ENCODE measurements around the gene ZNF496. TPM values are rescaled to one million over a fixed set of nuclear protein-coding genes. Genes with fewer than 3 reads are reported as not detected.

Gene ZNF496
- total and polyA plus RNA-seq, 9 of the 15 experiments (the other 6 are each of a cell fraction or from before 2014, with no cell fraction given), result 4.3 to 54.0 (median 31.3) TPM

DNA sequence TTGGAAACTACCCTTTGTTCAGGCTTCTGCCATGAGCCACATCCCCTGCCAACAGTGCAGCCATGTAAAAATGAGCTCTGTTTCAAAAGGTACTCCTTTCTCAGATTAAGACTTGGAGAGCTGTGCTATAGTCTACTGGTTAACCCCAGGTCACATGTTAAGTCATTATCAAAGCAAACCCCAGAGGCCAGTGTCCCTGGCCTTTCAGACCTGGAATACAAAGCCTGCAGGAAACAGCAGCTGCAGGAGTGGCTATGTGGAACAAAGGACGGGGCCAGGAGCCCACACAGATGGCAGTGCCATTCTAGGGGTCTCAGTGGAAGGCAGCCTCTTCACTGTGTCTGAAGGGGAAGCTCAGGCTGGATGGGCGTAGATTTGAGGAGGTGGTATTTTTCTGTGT, 6.7 kb downstream of the ZNF496 start:
- ChIA-PET CTCF (ENCODE audit: low intra/inter-chr PET ratio) (interaction anchor here (0.7 kb wide), 1 partner anchor 36 kb away, joined by 3 read pairs; no protein-coding TSS in a partner anchor), POLR2A (interaction anchor here (0.6 to 0.9 kb wide), 3 partner anchors 14 to 1534 kb away, joined by 3 to 4 read pairs (median 3); partner anchors contain the start of gene ZNF692)
- BruUV-seq (replicated peaks), result no TSS peak
- peaks cover 6% of the 10 kb centered on the region for H3K79me2 ChIP-seq (ENCODE audit: control insufficient read depth, insufficient read depth, low read length)
- no peaks in the 10 kb centered on the region for H3K27me3 ChIP-seq (ENCODE audit: control insufficient read depth in 2 of 2, insufficient read depth in 2 of 2, low read length in 2 of 2)
- H3K27ac ChIP-seq (ENCODE audit: extremely low read depth, low read depth, low read length), result no peak overlapping the region
- H3K9me1 ChIP-seq (ENCODE audit: control insufficient read depth, insufficient read depth, low read length), result peaks cover 10% of the 10 kb centered on the region
- peaks cover 97% of the 10 kb centered on the region for H3K36me3 ChIP-seq (ENCODE audit: control insufficient read depth, insufficient read depth, low read length)
- intact Hi-C loops (cut with micrococcal nuclease), result no loop called here
- FAIRE-seq (no peak), DNase-seq (ENCODE audit: extremely low read depth in 1 of 4, low spot score in 3 of 4) (no peak), ATAC-seq (peak; percentile 42)
- no peak overlapping the region for H3K9ac ChIP-seq (ENCODE audit: insufficient read depth in 1 of 2, low read depth in 2 of 2, low read length in 2 of 2)
- 94% methylated on average over 2 of the region's 2 CpGs for WGBS (ENCODE audit: insufficient coverage, low coverage, missing lambda C conversion rate)
- H3K4me2 ChIP-seq (ENCODE audit: insufficient read depth, low read length), result no peak overlapping the region
- in situ Hi-C loops (cut with MboI), result no loop called here
- H3K4me1 ChIP-seq (replicated peaks in 1 of 2; ENCODE audit: control insufficient read depth in 2 of 2, insufficient read depth in 2 of 2, low read length in 2 of 2), result peaks cover 0 to 8% of the 10 kb centered on the region in 2 experiments; a peak in 1 of 5 replicates
- H2AFZ ChIP-seq (ENCODE audit: low read depth, low read length), result no peak overlapping the region
- no peak for TF ChIP-seq SREBF1 (IDR thresholded peaks at IDR 0.05; ENCODE audit: borderline replicate concordance, low read depth, low read length)
- TF ChIP-seq POLR2AphosphoS5 (IDR thresholded peaks at IDR 0.05; ENCODE audit: control insufficient read depth, insufficient read depth, low read depth, low read length), result 0 out of 2 replicates have a peak, but pooled peaks have one; percentile 21
- no peak overlapping the region for H3K4me3 ChIP-seq
- H4K20me1 ChIP-seq (replicated peaks; ENCODE audit: control insufficient read depth, insufficient read depth, low read length), result peaks cover 4% of the 10 kb centered on the region
- H3K9me3 ChIP-seq (replicated peaks; ENCODE audit: control insufficient read depth, insufficient read depth, low read depth, low read length), result no peaks in the 10 kb centered on the region

DNA sequence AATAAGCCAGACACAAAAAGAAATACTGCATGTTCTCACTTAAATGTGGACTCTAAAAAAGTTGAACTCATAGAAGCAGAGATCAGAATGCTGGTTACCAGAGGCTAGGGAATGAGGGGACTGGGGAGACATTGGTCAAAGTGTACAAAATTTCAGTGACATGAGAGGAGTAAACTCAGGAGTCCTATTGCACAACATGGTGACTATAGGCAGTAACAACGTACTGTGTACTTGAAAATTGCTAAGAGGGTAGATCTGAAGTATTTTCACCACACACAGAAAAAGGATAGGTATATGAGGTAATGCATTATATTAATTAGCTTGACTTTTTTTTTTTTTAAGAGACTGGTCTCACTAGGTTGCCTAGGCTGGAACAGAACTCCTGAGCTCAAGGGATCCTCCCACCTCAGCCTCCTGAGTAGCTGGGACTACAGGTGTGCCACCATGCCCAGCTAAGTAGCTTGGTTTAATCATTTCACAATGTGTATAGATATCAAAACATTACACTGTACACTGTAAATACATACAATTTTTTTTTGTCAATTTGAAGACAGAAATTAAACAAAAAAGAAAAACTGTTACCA, 7.4 kb downstream of the ZNF496 start:
- WGBS (ENCODE audit: insufficient coverage, low coverage, missing lambda C conversion rate), result 96% methylated on average over 1 of the region's 1 CpG
- Histone ChIP-seq H3K79me2 (ENCODE audit: control insufficient read depth, insufficient read depth, low read length) (peaks cover 2% of the 10 kb centered on the region; the same call in 2 of the 3 replicates), H3K9me3 (replicated peaks; ENCODE audit: control insufficient read depth, insufficient read depth, low read depth, low read length) (no peaks in the 10 kb centered on the region), H3K27me3 (ENCODE audit: control insufficient read depth in 2 of 2, insufficient read depth in 2 of 2, low read length in 2 of 2) (no peaks in the 10 kb centered on the region), H3K4me1 (replicated peaks in 1 of 2; ENCODE audit: control insufficient read depth in 2 of 2, insufficient read depth in 2 of 2, low read length in 2 of 2) (peaks cover 0 to 8% of the 10 kb centered on the region in 2 experiments; a peak in 1 of 5 replicates), H3K9me1 (ENCODE audit: control insufficient read depth, insufficient read depth, low read length) (peaks cover 7% of the 10 kb centered on the region), H3K27ac (ENCODE audit: extremely low read depth, low read depth, low read length) (no peak overlapping the region), H3K36me3 (ENCODE audit: control insufficient read depth, insufficient read depth, low read length) (peaks cover 95% of the 10 kb centered on the region), H3K4me2 (ENCODE audit: insufficient read depth, low read length) (no peak overlapping the region), H3K4me3 (no peak overlapping the region), H2AFZ (ENCODE audit: low read depth, low read length) (no peak overlapping the region), H4K20me1 (replicated peaks; ENCODE audit: control insufficient read depth, insufficient read depth, low read length) (no peaks in the 10 kb centered on the region), H3K9ac (ENCODE audit: insufficient read depth in 1 of 2, low read depth in 2 of 2, low read length in 2 of 2) (no peak overlapping the region)
- intact Hi-C loops (cut with micrococcal nuclease) (no loop called here), in situ Hi-C loops (cut with MboI) (no loop called here)
- no peak for FAIRE-seq
- POLR2A ChIA-PET, result interaction anchor here (0.6 to 0.7 kb wide), 2 partner anchors 23 to 1534 kb away, joined by 3 read pairs; partner anchors contain the start of gene ZNF692
- CTCF ChIA-PET (ENCODE audit: low intra/inter-chr PET ratio), result no interaction called here
- TF ChIP-seq SIN3B (IDR thresholded peaks at IDR 0.05; ENCODE audit: low read depth) (no peak), CEBPG (CRISPR knock-in tag; IDR thresholded peaks at IDR 0.05) (no peak), CEBPG (tag; conservative IDR thresholded peaks at IDR 0.05 in 1 of 2, IDR thresholded peaks at IDR 0.05 in 1 of 2) (peak; percentile 43 to 73), CEBPB (tag; IDR thresholded peaks at IDR 0.05) (peak; percentile 70)
- TF ChIP-seq, protein P1, sequence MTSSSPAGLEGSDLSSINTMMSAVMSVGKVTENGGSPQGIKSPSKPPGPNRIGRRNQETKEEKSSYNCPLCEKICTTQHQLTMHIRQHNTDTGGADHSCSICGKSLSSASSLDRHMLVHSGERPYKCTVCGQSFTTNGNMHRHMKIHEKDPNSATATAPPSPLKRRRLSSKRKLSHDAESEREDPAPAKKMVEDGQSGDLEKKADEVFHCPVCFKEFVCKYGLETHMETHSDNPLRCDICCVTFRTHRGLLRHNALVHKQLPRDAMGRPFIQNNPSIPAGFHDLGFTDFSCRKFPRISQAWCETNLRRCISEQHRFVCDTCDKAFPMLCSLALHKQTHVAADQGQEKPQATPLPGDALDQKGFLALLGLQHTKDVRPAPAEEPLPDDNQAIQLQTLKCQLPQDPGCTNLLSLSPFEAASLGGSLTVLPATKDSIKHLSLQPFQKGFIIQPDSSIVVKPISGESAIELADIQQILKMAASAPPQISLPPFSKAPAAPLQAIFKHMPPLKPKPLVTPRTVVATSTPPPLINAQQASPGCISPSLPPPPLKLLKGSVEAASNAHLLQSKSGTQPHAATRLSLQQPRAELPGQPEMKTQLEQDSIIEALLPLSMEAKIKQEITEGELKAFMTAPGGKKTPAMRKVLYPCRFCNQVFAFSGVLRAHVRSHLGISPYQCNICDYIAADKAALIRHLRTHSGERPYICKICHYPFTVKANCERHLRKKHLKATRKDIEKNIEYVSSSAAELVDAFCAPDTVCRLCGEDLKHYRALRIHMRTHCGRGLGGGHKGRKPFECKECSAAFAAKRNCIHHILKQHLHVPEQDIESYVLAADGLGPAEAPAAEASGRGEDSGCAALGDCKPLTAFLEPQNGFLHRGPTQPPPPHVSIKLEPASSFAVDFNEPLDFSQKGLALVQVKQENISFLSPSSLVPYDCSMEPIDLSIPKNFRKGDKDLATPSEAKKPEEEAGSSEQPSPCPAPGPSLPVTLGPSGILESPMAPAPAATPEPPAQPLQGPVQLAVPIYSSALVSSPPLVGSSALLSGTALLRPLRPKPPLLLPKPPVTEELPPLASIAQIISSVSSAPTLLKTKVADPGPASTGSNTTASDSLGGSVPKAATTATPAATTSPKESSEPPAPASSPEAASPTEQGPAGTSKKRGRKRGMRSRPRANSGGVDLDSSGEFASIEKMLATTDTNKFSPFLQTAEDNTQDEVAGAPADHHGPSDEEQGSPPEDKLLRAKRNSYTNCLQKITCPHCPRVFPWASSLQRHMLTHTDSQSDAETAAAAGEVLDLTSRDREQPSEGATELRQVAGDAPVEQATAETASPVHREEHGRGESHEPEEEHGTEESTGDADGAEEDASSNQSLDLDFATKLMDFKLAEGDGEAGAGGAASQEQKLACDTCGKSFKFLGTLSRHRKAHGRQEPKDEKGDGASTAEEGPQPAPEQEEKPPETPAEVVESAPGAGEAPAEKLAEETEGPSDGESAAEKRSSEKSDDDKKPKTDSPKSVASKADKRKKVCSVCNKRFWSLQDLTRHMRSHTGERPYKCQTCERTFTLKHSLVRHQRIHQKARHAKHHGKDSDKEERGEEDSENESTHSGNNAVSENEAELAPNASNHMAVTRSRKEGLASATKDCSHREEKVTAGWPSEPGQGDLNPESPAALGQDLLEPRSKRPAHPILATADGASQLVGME (CRISPR knock-in tag; IDR thresholded peaks at IDR 0.05), result no peak
- ATAC-seq, result no peak
- DNase-seq (ENCODE audit: extremely low read depth in 1 of 4, low spot score in 3 of 4), result no peak
- no TSS peak for BruUV-seq (replicated peaks)
